Lung (tissue), 12 donors: Measurements from ENCODE around the gene TAF1C. TPM values are rescaled to one million over a fixed set of nuclear protein-coding genes. Genes with fewer than 3 reads are reported as not detected.
"Not testable (repeated sequence)": the region's sequence is repeated elsewhere in the genome, so short reads cannot be mapped to it uniquely, and the experiment has no call there.

ENCODE experiments used
- ATAC-seq: fragments of 200-7000 bp; cut with Tn5 transposase; one replicate; pipeline ENCODE4 v1.9.1; 2020; ENCODE audit warnings: moderate number of reproducible peaks; ENCODE audit not compliant: insufficient read depth, low FRiP score
- DNase-seq, 3 donors: peaks; one replicate each; pipeline ENCODE4 v3.0.0-alpha.2; 2013 to 2017
- H3K27ac ChIP-seq, 2 donors: one replicate each; pipeline ENCODE4 v1.5.1; 2013; ENCODE audit warnings: mild to moderate bottlenecking in 2 of 2, moderate library complexity in 2 of 2, control low read depth in 1 of 2, inconsistent platforms in 1 of 2, low read depth in 1 of 2, low read length in 1 of 2
- H3K27me3 ChIP-seq, 3 donors: one replicate each; pipeline ENCODE4 v1.5.1; 2013; ENCODE audit warnings: low read length in 2 of 3; ENCODE audit not compliant: control insufficient read depth in 3 of 3, insufficient read depth in 3 of 3
- H3K36me3 ChIP-seq, 4 donors: one replicate each; pipeline ENCODE4 v1.5.1; 2013; ENCODE audit warnings: low read length in 4 of 4, mild to moderate bottlenecking in 1 of 4, moderate library complexity in 1 of 4; ENCODE audit not compliant: control insufficient read depth in 4 of 4, insufficient read depth in 4 of 4
- H3K4me1 ChIP-seq, 5 donors: one replicate each; pipeline ENCODE4 v1.5.1; 2013; ENCODE audit warnings: low read length in 5 of 5, mild to moderate bottlenecking in 2 of 5, moderate library complexity in 1 of 5; ENCODE audit not compliant: control insufficient read depth in 5 of 5, insufficient read depth in 5 of 5
- H3K4me3 ChIP-seq: one replicate; pipeline ENCODE4 v1.5.1; 2013; ENCODE audit warnings: mild to moderate bottlenecking, control low read depth, moderate library complexity
- H3K9ac ChIP-seq, 2 donors: one replicate each; pipeline ENCODE4 v1.5.1; 2013; ENCODE audit warnings: low read length in 2 of 2, control low read depth in 1 of 2; ENCODE audit not compliant: insufficient read depth in 1 of 2
- H3K9me3 ChIP-seq, 4 donors: one replicate each; pipeline ENCODE4 v1.5.1; 2013; ENCODE audit warnings: low read length in 3 of 4, mild to moderate bottlenecking in 1 of 4, moderate library complexity in 1 of 4; ENCODE audit not compliant: control insufficient read depth in 4 of 4, insufficient read depth in 3 of 4
- WGBS, 2 donors: extraction: QIAGEN DNeasy Blood & Tissue Kit; methylation state at CpG; one replicate each; pipeline ENCODE4 v1.1.7; 2013; 5-methylcytosine and 5-hydroxymethylcytosine counted together
- polyA plus RNA-seq, 2 donors: library from polyadenylated mRNA; stranded (reverse); fragments of 200-250 nt; gene quantifications; one replicate each; pipeline ENCODE4 v1.2.1, GENCODE V29; 2013
- total RNA-seq, 2 donors: library from RNA; depleted of rRNA in 1 of 2; stranded (reverse); fragments of >200 nt in 1 of 2; gene quantifications; one replicate each; pipeline ENCODE4 v1.2.1, GENCODE V29; 2014 to 2021
- TF ChIP-seq, protein P1 (sequence below): IDR thresholded peaks from 2 replicates; pipeline ENCODE4 v1.5.1; 2012; ENCODE audit warnings: mild to moderate bottlenecking; ENCODE audit errors: control extremely low read depth, extremely low read depth
- donor health status: control.
- donor health status: control.
- donor health status: Bipolar disorder and iron deficiency.
- donor health status: healthy.
- donor health status: DM: yes; HTN: yes; CAD: no.

TAF1C gene
- total and polyA plus RNA-seq, 4 donors = 36.1 to 53.1 (median 43.3) TPM

GRCh38 chr16:84207879-84208278, 21.0 kb upstream of the TAF1C start:
- Histone ChIP-seq H3K9ac (no peak overlapping the region), H3K4me3 (no peak overlapping the region), H3K9me3 (peaks cover 0 to 1% (median 0%) of the 10 kb centered on the region in 4 donors), H3K36me3 (no peaks in the 10 kb centered on the region), H3K4me1 (no peaks in the 10 kb centered on the region), H3K27ac (no peak overlapping the region), H3K27me3 (no peaks in the 10 kb centered on the region)
- ATAC-seq (no peak), DNase-seq (no peak)
- TF ChIP-seq, protein P1, sequence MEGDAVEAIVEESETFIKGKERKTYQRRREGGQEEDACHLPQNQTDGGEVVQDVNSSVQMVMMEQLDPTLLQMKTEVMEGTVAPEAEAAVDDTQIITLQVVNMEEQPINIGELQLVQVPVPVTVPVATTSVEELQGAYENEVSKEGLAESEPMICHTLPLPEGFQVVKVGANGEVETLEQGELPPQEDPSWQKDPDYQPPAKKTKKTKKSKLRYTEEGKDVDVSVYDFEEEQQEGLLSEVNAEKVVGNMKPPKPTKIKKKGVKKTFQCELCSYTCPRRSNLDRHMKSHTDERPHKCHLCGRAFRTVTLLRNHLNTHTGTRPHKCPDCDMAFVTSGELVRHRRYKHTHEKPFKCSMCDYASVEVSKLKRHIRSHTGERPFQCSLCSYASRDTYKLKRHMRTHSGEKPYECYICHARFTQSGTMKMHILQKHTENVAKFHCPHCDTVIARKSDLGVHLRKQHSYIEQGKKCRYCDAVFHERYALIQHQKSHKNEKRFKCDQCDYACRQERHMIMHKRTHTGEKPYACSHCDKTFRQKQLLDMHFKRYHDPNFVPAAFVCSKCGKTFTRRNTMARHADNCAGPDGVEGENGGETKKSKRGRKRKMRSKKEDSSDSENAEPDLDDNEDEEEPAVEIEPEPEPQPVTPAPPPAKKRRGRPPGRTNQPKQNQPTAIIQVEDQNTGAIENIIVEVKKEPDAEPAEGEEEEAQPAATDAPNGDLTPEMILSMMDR = no peak
- WGBS, 2 donors = 83 to 87% methylated on average over 8 of the region's 8 CpGs

DNA sequence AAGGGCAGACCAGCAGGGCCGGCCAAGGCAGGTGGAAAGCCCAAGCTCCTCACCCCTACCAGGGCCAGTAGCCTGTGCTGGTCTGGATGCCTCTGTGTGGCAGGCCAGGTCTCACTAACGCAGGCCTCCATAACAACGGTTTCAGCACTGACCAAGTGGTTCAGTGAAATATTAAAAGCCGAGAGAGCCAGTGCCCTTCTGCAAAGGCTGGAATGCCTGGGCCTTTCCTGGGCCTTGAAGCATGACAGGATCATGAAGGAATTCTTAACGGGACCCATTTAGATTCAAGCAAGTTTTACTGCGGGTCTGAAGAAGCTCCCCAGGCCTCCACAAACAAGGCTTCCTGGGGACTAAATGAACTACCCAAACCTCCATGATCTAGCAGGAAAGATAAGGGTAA, 20.4 kb upstream of the TAF1C start:
- no peaks in the 10 kb centered on the region for H3K27me3 ChIP-seq
- H3K27ac ChIP-seq = no peak overlapping the region
- H3K4me1 ChIP-seq = no peaks in the 10 kb centered on the region
- ATAC-seq (no peak), DNase-seq (no peak)
- H3K4me3 ChIP-seq = no peak overlapping the region
- H3K9me3 ChIP-seq = peaks cover 0 to 1% (median 0%) of the 10 kb centered on the region in 4 donors
- WGBS, 2 donors = 65 to 81% methylated on average over 6 of the region's 6 CpGs
- no peaks in the 10 kb centered on the region for H3K36me3 ChIP-seq
- no peak overlapping the region for H3K9ac ChIP-seq
- TF ChIP-seq, protein P1 = no peak

- DNase-seq (no peak), ATAC-seq (no peak)
- Histone ChIP-seq H3K9ac (no peak overlapping the region), H3K4me3 (no peak overlapping the region), H3K4me1 (no peaks in the 10 kb centered on the region), H3K27me3 (no peaks in the 10 kb centered on the region), H3K27ac (no peak overlapping the region), H3K36me3 (no peaks in the 10 kb centered on the region), H3K9me3 (no peaks in the 10 kb centered on the region)
- WGBS, 2 donors = 88 to 92% methylated on average over 18 of the region's 18 CpGs
- TF ChIP-seq, protein P1 = no peak
Observed at GRCh38 chr16:84205976-84206691, 19.3 kb upstream of the TAF1C start.

GRCh38 chr16:84205123-84205522, 18.3 kb upstream of the TAF1C start:
- not testable (repeated sequence) for H3K36me3 ChIP-seq, H3K9me3 ChIP-seq, H3K27me3 ChIP-seq, H3K27ac ChIP-seq, ATAC-seq, H3K9ac ChIP-seq, H3K4me3 ChIP-seq, DNase-seq, H3K4me1 ChIP-seq
- 90 to 93% methylated on average over 6 of the region's 6 CpGs for WGBS, 2 donors

GRCh38 chr16:84204551-84204950, 17.7 kb upstream of the TAF1C start:
- H3K27ac ChIP-seq, DNase-seq, H3K9ac ChIP-seq, H3K4me3 ChIP-seq, H3K9me3 ChIP-seq, H3K27me3 ChIP-seq, ATAC-seq, H3K36me3 ChIP-seq, H3K4me1 ChIP-seq: not testable (repeated sequence)
- WGBS, 2 donors = 92 to 96% methylated on average over 21 to 26 of the region's 26 CpGs
